Neural progenitor cell (in vitro differentiated cells): ENCODE results near the gene MKI67.
"Not testable (repeated sequence)": the region's sequence is repeated elsewhere in the genome, so short reads cannot be mapped to it uniquely, and the experiment has no call there.

Source experiments
- EZH2 ChIP-seq: fragments of 200-600 bp; sonication (generic); IDR thresholded peaks from 2 replicates; pipeline ENCODE4 v1.6.1; 2017; ENCODE audit warnings: antibody characterized with exemption, mild to moderate bottlenecking, moderate library complexity
- TF ChIP-seq, protein P1 (sequence below): fragments of 200-600 bp; sonication (generic); IDR thresholded peaks from 2 replicates; pipeline ENCODE4 v1.5.1; 2017; ENCODE audit warnings: antibody characterized with exemption, mild to moderate bottlenecking

DNA sequence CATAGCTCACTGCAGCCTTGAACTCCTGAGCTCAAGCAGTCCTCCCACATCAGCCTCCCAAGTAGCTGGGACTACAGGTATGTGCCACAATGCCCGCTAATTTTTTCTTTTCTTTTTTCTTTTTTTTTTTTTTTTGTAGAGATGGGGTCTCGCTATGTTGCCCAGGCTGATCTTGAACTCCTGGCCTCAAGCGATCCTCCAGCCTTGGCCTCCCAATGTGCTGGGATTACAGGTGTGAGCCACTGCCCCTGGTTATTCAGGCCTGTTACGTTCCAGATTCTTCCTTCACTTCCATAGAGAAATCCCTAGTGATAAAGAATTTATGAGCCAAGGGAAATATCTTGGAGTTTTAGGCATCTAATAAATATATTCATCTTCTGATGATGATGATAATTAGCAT is 31.6 kb downstream of the MKI67 start:
- TF ChIP-seq, protein P1, sequence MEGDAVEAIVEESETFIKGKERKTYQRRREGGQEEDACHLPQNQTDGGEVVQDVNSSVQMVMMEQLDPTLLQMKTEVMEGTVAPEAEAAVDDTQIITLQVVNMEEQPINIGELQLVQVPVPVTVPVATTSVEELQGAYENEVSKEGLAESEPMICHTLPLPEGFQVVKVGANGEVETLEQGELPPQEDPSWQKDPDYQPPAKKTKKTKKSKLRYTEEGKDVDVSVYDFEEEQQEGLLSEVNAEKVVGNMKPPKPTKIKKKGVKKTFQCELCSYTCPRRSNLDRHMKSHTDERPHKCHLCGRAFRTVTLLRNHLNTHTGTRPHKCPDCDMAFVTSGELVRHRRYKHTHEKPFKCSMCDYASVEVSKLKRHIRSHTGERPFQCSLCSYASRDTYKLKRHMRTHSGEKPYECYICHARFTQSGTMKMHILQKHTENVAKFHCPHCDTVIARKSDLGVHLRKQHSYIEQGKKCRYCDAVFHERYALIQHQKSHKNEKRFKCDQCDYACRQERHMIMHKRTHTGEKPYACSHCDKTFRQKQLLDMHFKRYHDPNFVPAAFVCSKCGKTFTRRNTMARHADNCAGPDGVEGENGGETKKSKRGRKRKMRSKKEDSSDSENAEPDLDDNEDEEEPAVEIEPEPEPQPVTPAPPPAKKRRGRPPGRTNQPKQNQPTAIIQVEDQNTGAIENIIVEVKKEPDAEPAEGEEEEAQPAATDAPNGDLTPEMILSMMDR: not testable (repeated sequence)
- not testable (repeated sequence) for TF ChIP-seq EZH2
